ENCODE results near the gene ACSF3. TPM values are rescaled to one million over a fixed set of nuclear protein-coding genes. Genes with fewer than 3 reads are reported as not detected.

ACSF3 gene
- total RNA-seq, 1 experiment from 2014 or later: 74.5 TPM

- POLR2A ChIA-PET: no interaction called here
- no peak for DNase-seq (ENCODE audit: low read depth, low spot score)
- no peaks in the 10 kb centered on the region for H3K27me3 ChIP-seq (ENCODE audit: insufficient read depth, low read length)
- no TSS peak for BruUV-seq (replicated peaks)
- intact Hi-C loops (cut with micrococcal nuclease): loop anchor here (5.0 to 10.0 kb wide), 3 partner anchors 112 to 239 kb away; partner anchors contain the start of gene APRT
- CTCF ChIA-PET: no interaction called here
- H3K4me3 ChIP-seq (replicated peaks in 1 of 2; ENCODE audit: low read depth in 1 of 2, low read length in 2 of 2): no peak overlapping the region
- TF ChIP-seq SP1 (IDR thresholded peaks at IDR 0.05; ENCODE audit: low read depth) (no peak), FOSL1 (IDR thresholded peaks at IDR 0.05; ENCODE audit: low read depth) (no peak), RAD21 (IDR thresholded peaks at IDR 0.05; ENCODE audit: low read depth) (no peak), EGR1 (IDR thresholded peaks at IDR 0.05; ENCODE audit: low read depth) (no peak)
- H2AFZ ChIP-seq (ENCODE audit: low read depth, low read length, poor library complexity, severe bottlenecking): no peak overlapping the region
- ATAC-seq: no peak
- RAD21 ChIA-PET (ENCODE audit: low non-redundant PET in 1 of 2, low total read pairs in 2 of 2, uncharacterized antibody in 2 of 2, unreplicated experiment in 2 of 2): interaction anchor here in 1 of 2 experiments (2.4 kb wide), 1 partner anchor 113 kb away, joined by 5 read pairs; no protein-coding TSS in a partner anchor
- H3K4me2 ChIP-seq (ENCODE audit: low read length): peak overlapping the region; percentile 96
- H3K9ac ChIP-seq (ENCODE audit: low read length): no peak overlapping the region
- H3K36me3 ChIP-seq (ENCODE audit: control insufficient read depth in 1 of 2, insufficient read depth in 2 of 2, low read length in 2 of 2): no peaks in the 10 kb centered on the region
- H3K4me1 ChIP-seq (ENCODE audit: control insufficient read depth in 1 of 2, insufficient read depth in 2 of 2, low read length in 2 of 2): peaks cover 13 to 28% of the 10 kb centered on the region in 2 experiments
- no peaks in the 10 kb centered on the region for H3K9me3 ChIP-seq (ENCODE audit: control insufficient read depth in 1 of 2, insufficient read depth in 1 of 2, low read depth in 1 of 2, low read length in 2 of 2)
- peak overlapping the region; percentile 75; the same call in 1 of the 2 replicates for H3K27ac ChIP-seq (ENCODE audit: low read depth, low read length)
- no peaks in the 10 kb centered on the region; the same call in 1 of the 2 replicates for H3K79me2 ChIP-seq (ENCODE audit: insufficient read depth, low read length)
- no peaks in the 10 kb centered on the region for H4K20me1 ChIP-seq (ENCODE audit: insufficient read depth)
- no peaks in the 10 kb centered on the region for H3K9me2 ChIP-seq (ENCODE audit: insufficient read depth)
These were observed 39.4 kb upstream of the ACSF3 start for GRCh38 chr16:89054261-89054661.

GRCh38 chr16:89054714-89055113, 38.9 kb upstream of the ACSF3 start:
- H3K27me3 ChIP-seq (ENCODE audit: insufficient read depth, low read length): no peaks in the 10 kb centered on the region

More at GRCh38 chr16:89054714-89055113, 38.9 kb upstream of the ACSF3 start:
- CTCF ChIA-PET: no interaction called here
- no peak for DNase-seq (ENCODE audit: low read depth, low spot score)
- BruUV-seq (replicated peaks): no TSS peak
- no peak for ATAC-seq
- intact Hi-C loops (cut with micrococcal nuclease): loop anchor here (5.0 to 10.0 kb wide), 3 partner anchors 112 to 240 kb away; partner anchors contain the start of gene APRT
- no peaks in the 10 kb centered on the region for H3K9me3 ChIP-seq (ENCODE audit: control insufficient read depth in 1 of 2, insufficient read depth in 1 of 2, low read depth in 1 of 2, low read length in 2 of 2)
- H3K36me3 ChIP-seq (ENCODE audit: control insufficient read depth in 1 of 2, insufficient read depth in 2 of 2, low read length in 2 of 2): no peaks in the 10 kb centered on the region
- peaks cover 13 to 28% of the 10 kb centered on the region in 2 experiments for H3K4me1 ChIP-seq (ENCODE audit: control insufficient read depth in 1 of 2, insufficient read depth in 2 of 2, low read length in 2 of 2)
- POLR2A ChIA-PET: no interaction called here
- H3K4me2 ChIP-seq (ENCODE audit: low read length): no peak overlapping the region
- H3K9me2 ChIP-seq (ENCODE audit: insufficient read depth): no peaks in the 10 kb centered on the region
- H3K27ac ChIP-seq (ENCODE audit: low read depth, low read length): no peak overlapping the region
- no peak for TF ChIP-seq JUND (IDR thresholded peaks at IDR 0.05)
- no peak for TF ChIP-seq ATF3 (IDR thresholded peaks at IDR 0.05)
- TF ChIP-seq CBX3 (IDR thresholded peaks at IDR 0.05; ENCODE audit: low read depth): no peak
- TF ChIP-seq CTCF (IDR thresholded peaks at IDR 0.05 in 2 of 3, conservative IDR thresholded peaks at IDR 0.05 in 1 of 3; ENCODE audit: borderline replicate concordance in 1 of 3, insufficient read depth in 1 of 3, low read depth in 2 of 3, low read length in 2 of 3): no peak
- no peak for TF ChIP-seq SP1 (IDR thresholded peaks at IDR 0.05; ENCODE audit: low read depth)
- TF ChIP-seq ZNF274 (IDR thresholded peaks at IDR 0.05; ENCODE audit: low read depth, low read length): no peak
- TF ChIP-seq REST (IDR thresholded peaks at IDR 0.05; ENCODE audit: low read depth): no peak
- no peak for TF ChIP-seq ZFX (IDR thresholded peaks at IDR 0.05)
- TF ChIP-seq ELF1 (IDR thresholded peaks at IDR 0.05; ENCODE audit: borderline replicate concordance, low read depth): no peak
- TF ChIP-seq CEBPB (IDR thresholded peaks at IDR 0.05; ENCODE audit: low read depth): no peak
- RAD21 ChIA-PET (ENCODE audit: low non-redundant PET in 1 of 2, low total read pairs in 2 of 2, uncharacterized antibody in 2 of 2, unreplicated experiment in 2 of 2): interaction anchor here in 1 of 2 experiments (2.4 kb wide), 1 partner anchor 113 kb away, joined by 5 read pairs; no protein-coding TSS in a partner anchor
- H3K4me3 ChIP-seq (replicated peaks in 1 of 2; ENCODE audit: low read depth in 1 of 2, low read length in 2 of 2): no peak overlapping the region
- no peak overlapping the region for H2AFZ ChIP-seq (ENCODE audit: low read depth, low read length, poor library complexity, severe bottlenecking)
- no peaks in the 10 kb centered on the region; the same call in 1 of the 2 replicates for H3K79me2 ChIP-seq (ENCODE audit: insufficient read depth, low read length)
- H3K9ac ChIP-seq (ENCODE audit: low read length): no peak overlapping the region
- H4K20me1 ChIP-seq (ENCODE audit: insufficient read depth): no peaks in the 10 kb centered on the region
